NCI-H1105 (cell line): ENCODE measurements around the gene COL4A1.

Experiments used
- DNase-seq: peaks from one replicate; lab custom pipeline; 2025; lab: John Stamatoyannopoulos, UW

Gene COL4A1

GRCh38 chr13:110217085-110217484, 89.9 kb downstream of the COL4A1 start:
- no peak for DNase-seq

GRCh38 chr13:110216398-110217041, 90.4 kb downstream of the COL4A1 start:
- no peak for DNase-seq

- no peak for DNase-seq
Observed at GRCh38 chr13:110216006-110216397, 91.0 kb downstream of the COL4A1 start.

GRCh38 chr13:110215606-110216005, 91.4 kb downstream of the COL4A1 start:
- DNase-seq = no peak

GRCh38 chr13:110214637-110215036, 92.3 kb downstream of the COL4A1 start:
- DNase-seq = no peak

- no peak for DNase-seq
Observed at GRCh38 chr13:110213461-110214074, 93.4 kb downstream of the COL4A1 start.

GRCh38 chr13:110212529-110212928, 94.4 kb downstream of the COL4A1 start:
- no peak for DNase-seq

- DNase-seq = no peak
Observed at GRCh38 chr13:110211735-110212134, 95.2 kb downstream of the COL4A1 start.

GRCh38 chr13:110211046-110211445, 95.9 kb downstream of the COL4A1 start:
- DNase-seq = no peak

- no peak for DNase-seq
Observed at GRCh38 chr13:110210604-110210985, 96.4 kb downstream of the COL4A1 start.

GRCh38 chr13:110209950-110210603, 96.9 kb downstream of the COL4A1 start:
- peak; percentile 35 for DNase-seq

GRCh38 chr13:110208116-110208515, 98.8 kb downstream of the COL4A1 start:
- no peak for DNase-seq

GRCh38 chr13:110206996-110207395, 100.0 kb downstream of the COL4A1 start:
- no peak for DNase-seq

- no peak for DNase-seq
Observed at GRCh38 chr13:110206185-110206584, 100.8 kb downstream of the COL4A1 start.

GRCh38 chr13:110201114-110201513, 105.8 kb downstream of the COL4A1 start:
- no peak for DNase-seq

- DNase-seq = no peak
Observed at GRCh38 chr13:110200276-110200870, 106.6 kb downstream of the COL4A1 start.

GRCh38 chr13:110199046-110199831, 107.7 kb downstream of the COL4A1 start:
- no peak for DNase-seq

GRCh38 chr13:110197471-110197870, 109.5 kb downstream of the COL4A1 start:
- no peak for DNase-seq

- DNase-seq = no peak
Observed at GRCh38 chr13:110197026-110197425, 109.9 kb downstream of the COL4A1 start.

- no peak for DNase-seq
Observed at GRCh38 chr13:110195547-110196485, 111.1 kb downstream of the COL4A1 start.

- no peak for DNase-seq
Observed at GRCh38 chr13:110194451-110194850, 112.5 kb downstream of the COL4A1 start.
